Type B pancreatic cell (in vitro differentiated cells): ENCODE measurements around the gene CACNA2D1. TPM values are rescaled to one million over a fixed set of nuclear protein-coding genes. Genes with fewer than 3 reads are reported as not detected.

Experiments
- DNase-seq: peaks from one replicate; pipeline ENCODE4 v3.0.0; 2021; ENCODE audit warnings: mixed read lengths; ENCODE audit not compliant: unreplicated experiment; ENCODE audit errors: extremely low spot score
- H3K27ac Mint-ChIP-seq: 2 replicates; pipeline ENCODE4 v1.8.0; 2021; ENCODE audit warnings: mild to moderate bottlenecking, mixed read lengths
- H3K27me3 Mint-ChIP-seq: 2 replicates; pipeline ENCODE4 v1.8.0; 2021; ENCODE audit warnings: mixed read lengths
- H3K36me3 Mint-ChIP-seq: 2 replicates; pipeline ENCODE4 v1.8.0; 2021; ENCODE audit warnings: mixed read lengths
- H3K4me1 Mint-ChIP-seq: one replicate; pipeline ENCODE4 v1.8.0; 2021; ENCODE audit warnings: mixed read lengths; ENCODE audit not compliant: unreplicated experiment
- H3K4me3 Mint-ChIP-seq: 2 replicates; pipeline ENCODE4 v1.8.0; 2021; ENCODE audit warnings: mild to moderate bottlenecking, mixed read lengths
- H3K9me3 Mint-ChIP-seq: 2 replicates; pipeline ENCODE4 v1.8.0; 2021; ENCODE audit warnings: mixed read lengths
- total RNA-seq: library from RNA; stranded (reverse); gene quantifications from 2 replicates; pipeline ENCODE4 v1.2.1, GENCODE V29; 2021; ENCODE audit warnings: low replicate concordance
- TF ChIP-seq, protein P1 (sequence below): fragments of 200-600 bp; sonication (generic); conservative IDR thresholded peaks from 2 replicates; pipeline ENCODE4 v1.5.0; 2021; ENCODE audit warnings: antibody characterized with exemption, mild to moderate bottlenecking

The CACNA2D1 gene
- total RNA-seq, 1 donor from 2014 or later = 21.5 TPM

DNA sequence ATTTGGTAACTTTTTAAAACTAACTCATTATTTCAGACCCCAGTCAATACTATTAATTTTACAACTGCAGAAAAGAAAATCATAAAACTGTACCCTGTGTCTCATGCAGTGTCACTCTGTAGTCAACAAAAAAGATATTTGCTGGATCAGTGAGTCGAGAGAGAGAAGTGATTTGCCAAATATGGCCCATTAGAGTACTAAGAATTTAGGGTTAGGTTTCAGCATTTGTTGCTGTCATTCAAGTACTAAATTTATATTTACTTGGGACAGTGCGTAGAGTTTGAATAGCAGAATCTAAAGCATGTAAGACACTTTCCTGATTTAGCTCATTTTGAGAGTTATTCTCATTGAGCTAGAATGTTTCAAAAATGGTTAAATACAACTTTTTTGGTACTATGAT, 38.9 kb downstream of the CACNA2D1 start:
- Mint-ChIP-seq H3K4me3 (no peak overlapping the region), H3K4me1 (no peaks in the 10 kb centered on the region), H3K27ac (no peak overlapping the region), H3K36me3 (no peaks in the 10 kb centered on the region), H3K27me3 (no peaks in the 10 kb centered on the region), H3K9me3 (no peaks in the 10 kb centered on the region)
- DNase-seq = no peak
- TF ChIP-seq, protein P1, sequence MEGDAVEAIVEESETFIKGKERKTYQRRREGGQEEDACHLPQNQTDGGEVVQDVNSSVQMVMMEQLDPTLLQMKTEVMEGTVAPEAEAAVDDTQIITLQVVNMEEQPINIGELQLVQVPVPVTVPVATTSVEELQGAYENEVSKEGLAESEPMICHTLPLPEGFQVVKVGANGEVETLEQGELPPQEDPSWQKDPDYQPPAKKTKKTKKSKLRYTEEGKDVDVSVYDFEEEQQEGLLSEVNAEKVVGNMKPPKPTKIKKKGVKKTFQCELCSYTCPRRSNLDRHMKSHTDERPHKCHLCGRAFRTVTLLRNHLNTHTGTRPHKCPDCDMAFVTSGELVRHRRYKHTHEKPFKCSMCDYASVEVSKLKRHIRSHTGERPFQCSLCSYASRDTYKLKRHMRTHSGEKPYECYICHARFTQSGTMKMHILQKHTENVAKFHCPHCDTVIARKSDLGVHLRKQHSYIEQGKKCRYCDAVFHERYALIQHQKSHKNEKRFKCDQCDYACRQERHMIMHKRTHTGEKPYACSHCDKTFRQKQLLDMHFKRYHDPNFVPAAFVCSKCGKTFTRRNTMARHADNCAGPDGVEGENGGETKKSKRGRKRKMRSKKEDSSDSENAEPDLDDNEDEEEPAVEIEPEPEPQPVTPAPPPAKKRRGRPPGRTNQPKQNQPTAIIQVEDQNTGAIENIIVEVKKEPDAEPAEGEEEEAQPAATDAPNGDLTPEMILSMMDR = no peak

DNA sequence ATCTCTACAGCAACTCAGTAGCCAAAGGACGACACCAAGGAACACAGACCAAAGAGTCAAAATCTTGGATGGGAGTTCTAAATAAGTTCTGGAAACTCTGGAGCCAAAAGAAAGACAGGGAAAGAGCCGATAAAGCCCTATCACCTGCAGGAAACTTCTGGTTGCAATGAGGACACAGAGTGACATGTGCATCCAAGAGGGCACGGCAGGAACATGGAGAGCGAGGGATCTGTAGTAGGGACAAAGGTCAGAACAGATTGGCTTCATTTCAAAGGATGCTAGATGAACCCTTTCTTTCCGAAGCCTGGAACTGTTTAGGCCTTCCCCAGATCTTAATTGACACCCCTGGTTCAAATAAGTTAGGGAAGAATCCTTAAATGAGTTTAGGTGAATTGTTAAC, 39.5 kb downstream of the CACNA2D1 start:
- Mint-ChIP-seq H3K9me3 (no peaks in the 10 kb centered on the region), H3K4me1 (no peaks in the 10 kb centered on the region)

DNA sequence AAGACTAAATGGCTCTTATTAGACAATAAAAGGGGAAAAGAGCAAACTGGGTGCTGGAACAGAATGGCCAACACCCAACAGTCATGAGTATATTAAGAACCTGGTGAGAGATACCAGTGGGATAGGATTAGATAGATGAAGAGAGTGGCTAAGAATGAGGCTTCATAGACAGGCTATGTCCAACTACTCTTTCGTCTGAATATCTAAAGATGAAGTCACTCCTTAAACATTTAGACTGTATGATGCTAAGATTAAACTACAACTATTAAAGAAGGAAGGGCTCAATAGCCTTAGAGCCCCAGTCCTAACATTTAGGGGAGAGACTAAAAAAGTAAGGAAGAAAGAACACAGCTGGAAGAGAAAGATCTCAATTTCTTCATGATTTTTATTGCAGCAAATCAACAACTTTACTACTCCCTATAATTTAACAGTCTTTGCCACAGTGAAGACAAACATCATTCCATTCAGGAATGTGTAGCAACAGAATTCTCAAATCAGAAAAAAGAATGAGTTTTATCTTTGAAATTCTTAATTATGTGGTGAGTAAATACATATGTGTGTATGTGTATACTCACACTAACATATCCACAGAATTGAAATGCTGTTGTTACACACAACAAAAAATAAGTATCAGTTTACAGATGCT, 45.6 kb downstream of the CACNA2D1 start:
- H3K4me1 Mint-ChIP-seq = no peaks in the 10 kb centered on the region
- no peak for DNase-seq
- TF ChIP-seq, protein P1 = no peak
- H3K27me3 Mint-ChIP-seq = no peaks in the 10 kb centered on the region
- H3K4me3 Mint-ChIP-seq = no peak overlapping the region
- H3K36me3 Mint-ChIP-seq = no peaks in the 10 kb centered on the region
- no peaks in the 10 kb centered on the region for H3K9me3 Mint-ChIP-seq
- H3K27ac Mint-ChIP-seq = no peak overlapping the region

More for the DNA sequence above, 39.5 kb downstream of the CACNA2D1 start:
- H3K27ac Mint-ChIP-seq = no peak overlapping the region
- no peak for DNase-seq
- no peaks in the 10 kb centered on the region for H3K36me3 Mint-ChIP-seq
- H3K27me3 Mint-ChIP-seq = no peaks in the 10 kb centered on the region
- TF ChIP-seq, protein P1 = no peak
- no peak overlapping the region for H3K4me3 Mint-ChIP-seq

DNA sequence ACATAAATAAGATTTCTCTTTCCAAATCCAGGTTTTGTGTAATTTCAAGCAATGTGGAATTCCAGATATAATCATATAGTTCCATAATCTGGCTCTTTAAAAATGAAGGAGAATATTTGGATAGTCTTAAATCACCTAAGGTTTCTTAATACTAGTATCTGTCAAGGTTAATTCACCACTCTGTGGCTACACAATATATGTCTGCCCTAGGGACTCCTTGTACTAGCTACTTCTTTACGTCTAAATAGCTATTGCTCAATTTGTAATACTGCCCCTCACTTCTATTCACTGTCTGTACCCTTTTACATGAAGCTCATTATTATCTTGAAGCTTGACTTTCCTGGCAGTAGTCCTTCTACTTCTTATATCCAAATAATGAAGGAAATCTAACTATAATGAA, 47.2 kb downstream of the CACNA2D1 start:
- H3K9me3 Mint-ChIP-seq = no peaks in the 10 kb centered on the region
- TF ChIP-seq, protein P1 = no peak
- H3K4me1 Mint-ChIP-seq = no peaks in the 10 kb centered on the region
- no peak overlapping the region for H3K4me3 Mint-ChIP-seq
- H3K36me3 Mint-ChIP-seq = no peaks in the 10 kb centered on the region
- no peaks in the 10 kb centered on the region for H3K27me3 Mint-ChIP-seq
- no peak overlapping the region for H3K27ac Mint-ChIP-seq
- no peak for DNase-seq

DNA sequence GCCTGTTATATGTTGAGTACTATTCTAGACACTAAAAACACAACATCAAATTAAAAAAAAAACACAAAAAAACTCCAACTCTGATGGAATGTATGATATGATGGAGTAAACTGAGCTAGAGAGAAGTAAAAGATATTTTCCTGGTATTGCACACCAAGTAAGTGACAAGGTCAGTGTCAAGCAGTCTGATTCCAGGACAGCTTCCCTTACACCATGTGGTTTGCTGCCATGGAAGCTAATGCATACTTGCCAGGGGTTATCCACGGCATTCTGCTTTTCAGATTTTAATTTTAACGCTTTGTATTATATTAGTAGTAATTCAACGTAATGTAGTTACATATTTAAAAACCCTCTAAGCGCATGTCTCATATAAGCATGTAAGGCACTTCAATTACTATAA, 48.4 kb downstream of the CACNA2D1 start:
- H3K36me3 Mint-ChIP-seq = no peaks in the 10 kb centered on the region
- no peaks in the 10 kb centered on the region for H3K4me1 Mint-ChIP-seq
- no peaks in the 10 kb centered on the region for H3K9me3 Mint-ChIP-seq
- TF ChIP-seq, protein P1 = no peak
- H3K4me3 Mint-ChIP-seq = no peak overlapping the region
- H3K27ac Mint-ChIP-seq = no peak overlapping the region
- no peak for DNase-seq
- H3K27me3 Mint-ChIP-seq = no peaks in the 10 kb centered on the region

DNA sequence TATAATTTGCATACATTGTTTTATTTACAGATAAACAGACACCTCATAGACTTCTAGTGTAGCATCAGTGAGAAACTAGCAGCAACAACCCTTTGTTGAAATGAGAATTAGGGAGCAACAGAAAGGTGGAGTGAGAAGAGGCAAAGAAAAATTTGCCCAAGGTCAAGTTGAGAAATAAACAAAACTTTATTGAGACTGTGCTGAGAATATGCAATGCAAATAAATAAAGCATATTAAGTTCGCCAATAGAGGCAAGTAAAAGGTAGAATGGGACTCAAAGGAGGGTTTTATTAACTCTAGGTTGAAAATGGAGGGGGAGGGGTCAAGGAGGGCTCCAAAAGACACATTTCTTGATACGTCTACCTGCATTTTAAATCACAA, 49.7 kb downstream of the CACNA2D1 start:
- no peak overlapping the region for H3K27ac Mint-ChIP-seq

More for the DNA sequence above, 49.7 kb downstream of the CACNA2D1 start:
- H3K27me3 Mint-ChIP-seq = no peaks in the 10 kb centered on the region
- TF ChIP-seq, protein P1 = no peak
- peaks cover 3% of the 10 kb centered on the region for H3K4me1 Mint-ChIP-seq
- H3K4me3 Mint-ChIP-seq = no peak overlapping the region
- no peaks in the 10 kb centered on the region for H3K9me3 Mint-ChIP-seq
- no peaks in the 10 kb centered on the region for H3K36me3 Mint-ChIP-seq
- DNase-seq = no peak
